Measurements from ENCODE around the gene GNMT.
A peak's percentile ranks its signal among the peaks of the same experiment; 100 is the strongest.
"Not testable (repeated sequence)": the region's sequence is repeated elsewhere in the genome, so short reads cannot be mapped to it uniquely, and the experiment has no call there.

Gene GNMT

DNA sequence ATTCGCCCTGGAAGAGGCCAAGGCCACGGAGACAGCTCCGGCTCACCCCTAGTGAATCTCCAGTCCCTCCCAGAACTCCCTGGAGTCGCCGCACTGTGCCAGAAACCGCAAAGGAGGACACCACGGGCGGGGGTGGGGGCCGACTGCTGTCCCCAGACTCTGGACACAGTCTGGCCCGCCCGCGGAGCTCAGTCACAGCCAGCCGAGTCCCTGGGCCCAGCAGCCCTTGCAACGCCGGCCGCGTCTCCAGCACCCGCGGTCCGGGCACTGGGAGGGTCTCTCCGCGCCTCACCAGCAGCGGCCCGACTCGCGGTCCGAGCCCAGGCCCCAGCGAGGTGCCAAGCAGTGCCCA, 17.9 kb downstream of the GNMT start:
- no peak for DNase-seq (ENCODE audit: low read depth)

DNA sequence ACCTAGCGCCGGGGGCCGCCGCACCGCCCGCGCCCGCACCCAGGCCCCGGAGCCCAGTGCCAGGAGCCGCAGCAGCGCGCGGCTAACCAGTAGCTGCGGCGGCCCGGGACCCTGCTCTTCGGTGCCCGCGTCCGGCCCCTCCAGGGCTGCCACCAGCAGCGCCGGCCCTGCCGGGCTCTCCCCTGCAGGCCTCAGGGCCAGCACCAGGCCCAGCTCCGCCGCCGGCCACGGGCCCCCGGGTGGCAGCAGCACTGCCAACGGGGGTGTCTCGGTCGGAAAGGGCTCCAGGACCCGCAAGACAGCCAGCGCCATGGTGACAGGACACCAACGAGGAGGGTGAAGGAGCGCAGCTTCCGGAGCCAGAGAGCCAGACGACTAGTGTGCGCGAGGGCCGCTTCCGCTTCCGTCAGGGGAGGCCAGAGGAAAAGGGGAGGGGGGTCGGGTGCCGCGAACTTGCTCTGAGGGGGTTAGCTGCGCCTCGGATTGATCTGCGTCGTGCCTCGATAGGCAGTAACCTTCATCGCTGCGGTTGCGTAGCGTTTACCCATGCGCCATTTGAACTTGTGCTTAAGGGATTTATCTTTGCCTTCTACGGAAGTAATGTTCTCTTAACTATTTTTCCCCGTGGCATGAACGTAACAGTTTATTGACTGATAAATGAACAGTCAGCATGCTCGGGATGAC, 18.4 kb downstream of the GNMT start, which contains the start of gene PEX6:
PEX6 (minus strand) TSS at position 343 of the 684 bp plus-strand sequence; CDS start at position 312, 31 bp downstream.
- no peak for DNase-seq (ENCODE audit: low read depth)

DNA sequence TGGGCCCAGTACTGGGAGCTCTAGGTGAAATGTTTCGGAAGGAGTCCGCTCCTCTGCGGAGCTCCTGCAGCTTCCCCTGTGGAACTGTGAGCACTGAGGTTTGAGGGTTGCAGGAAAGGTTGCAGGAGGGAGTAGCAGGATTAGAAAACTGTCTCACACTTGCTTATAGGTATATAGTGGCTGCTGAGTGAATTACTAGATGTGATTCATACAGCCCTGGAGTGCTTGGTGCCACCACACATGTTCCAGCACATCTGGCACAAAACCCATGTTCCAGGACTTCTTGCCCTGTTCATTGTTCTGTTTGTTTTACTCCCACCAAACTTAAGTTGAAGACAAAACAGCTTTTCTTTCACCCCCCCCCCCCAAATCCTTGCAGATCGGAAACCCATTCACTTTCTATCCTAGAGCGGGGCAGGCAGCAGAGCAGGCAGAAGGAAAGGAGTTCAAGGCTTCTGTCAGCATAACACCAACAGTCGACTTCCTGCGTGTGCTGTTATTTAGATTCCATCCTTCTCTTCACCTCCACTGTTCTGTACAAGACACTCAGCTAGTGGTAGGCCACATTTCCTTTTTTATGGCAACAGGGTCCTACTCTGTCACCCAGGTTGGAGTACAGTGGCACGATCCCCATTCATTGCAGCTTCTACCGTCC, 19.1 kb downstream of the GNMT start:
- DNase-seq (ENCODE audit: low read depth) = no peak

DNA sequence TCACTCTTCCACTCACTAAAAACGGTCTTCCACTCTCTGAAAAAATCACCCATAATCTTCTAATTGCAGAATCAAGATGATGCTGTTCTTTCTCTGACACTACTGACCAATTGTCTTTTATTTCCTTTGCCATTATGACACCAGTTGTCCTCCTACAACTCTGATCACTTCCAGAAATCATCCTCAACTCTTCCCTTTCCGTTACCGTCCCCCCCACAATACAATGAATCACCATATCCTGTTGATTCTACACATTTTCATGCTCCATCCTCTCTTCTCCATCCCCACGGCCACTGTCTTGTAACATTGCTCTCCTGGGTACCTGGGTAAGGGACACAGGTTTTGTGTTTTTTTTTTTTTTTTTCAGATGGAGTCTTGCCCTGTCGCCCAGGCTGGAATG, 21.3 kb downstream of the GNMT start:
- DNase-seq (ENCODE audit: low read depth) = no peak

DNA sequence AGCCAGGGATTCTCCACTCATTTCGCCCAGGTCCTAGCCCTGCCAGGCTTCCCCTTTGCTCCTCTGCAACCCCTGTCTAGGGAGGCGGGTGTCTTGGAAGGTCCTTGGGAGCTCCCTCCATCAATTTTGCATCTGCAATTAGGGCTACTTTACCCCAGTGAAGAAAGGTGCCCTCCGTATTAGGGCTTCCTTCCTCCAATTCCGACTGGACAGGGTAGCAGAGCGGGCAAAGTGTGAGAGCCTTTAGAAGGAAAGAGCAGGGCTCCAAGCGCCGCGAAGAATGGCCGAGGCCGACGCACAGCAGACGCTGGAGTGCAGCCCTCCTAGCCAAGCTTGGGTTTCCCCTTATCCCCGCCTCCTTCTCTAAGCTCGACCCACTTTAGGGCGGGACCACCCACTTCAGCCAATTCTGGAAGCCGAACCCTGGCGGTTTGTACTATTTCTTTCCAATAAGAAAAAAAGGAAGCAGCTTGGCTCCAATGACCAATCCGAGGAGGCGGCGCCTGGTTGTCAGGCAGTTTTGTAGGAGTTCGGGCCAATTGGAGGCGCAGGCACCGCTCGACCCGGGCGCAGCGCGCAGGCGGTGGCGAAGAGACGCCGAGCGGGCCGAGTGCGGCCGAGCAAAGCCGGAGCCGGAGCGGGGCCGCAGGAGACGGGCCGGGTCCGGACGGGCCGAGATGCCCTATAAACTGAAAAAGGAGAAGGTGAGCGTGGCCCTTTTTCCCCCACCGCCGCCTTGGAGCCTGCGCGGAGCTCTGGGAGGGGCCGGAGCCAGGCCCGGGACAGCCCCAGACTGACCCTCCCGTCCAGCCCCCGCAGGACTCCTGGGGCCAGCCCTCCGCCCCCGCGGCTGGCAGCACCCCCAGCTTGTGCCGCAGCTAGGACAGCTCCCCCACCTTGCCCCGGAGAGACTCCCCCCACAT, 23.7 kb downstream of the GNMT start, which contains the start of gene PPP2R5D:
PPP2R5D (plus strand) TSS at position 570 of the 923 bp plus-strand sequence; CDS start at position 678, 108 bp downstream.
- DNase-seq (ENCODE audit: low read depth) = peak; percentile 96

DNA sequence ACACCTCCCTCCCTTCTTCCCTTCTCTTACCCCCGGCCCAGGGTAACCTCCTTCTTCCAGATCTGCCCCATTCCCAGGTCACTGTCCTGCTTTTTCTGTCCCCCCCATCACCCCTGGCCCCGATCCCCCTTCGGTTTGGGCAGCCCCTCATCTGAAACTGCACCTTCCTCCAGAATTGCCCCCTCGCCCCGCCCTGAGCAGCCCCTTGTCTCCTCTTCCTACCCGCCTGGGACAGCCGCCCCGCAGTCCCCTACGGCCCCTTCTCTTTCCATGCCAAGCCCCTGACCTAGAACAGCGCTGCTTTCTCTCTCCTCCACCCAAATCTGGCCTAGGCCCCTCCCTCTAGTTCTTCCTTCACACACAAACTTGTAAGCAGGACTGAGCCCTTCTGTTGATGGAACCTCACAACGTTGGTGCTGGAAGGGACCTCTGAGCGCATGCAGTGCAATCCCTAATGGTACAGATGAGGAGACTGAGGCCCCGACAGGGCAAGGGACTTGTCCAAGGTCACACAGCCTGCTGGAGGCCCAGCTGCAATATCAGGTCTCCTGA, 24.4 kb downstream of the GNMT start:
- DNase-seq (ENCODE audit: low read depth) = no peak

DNA sequence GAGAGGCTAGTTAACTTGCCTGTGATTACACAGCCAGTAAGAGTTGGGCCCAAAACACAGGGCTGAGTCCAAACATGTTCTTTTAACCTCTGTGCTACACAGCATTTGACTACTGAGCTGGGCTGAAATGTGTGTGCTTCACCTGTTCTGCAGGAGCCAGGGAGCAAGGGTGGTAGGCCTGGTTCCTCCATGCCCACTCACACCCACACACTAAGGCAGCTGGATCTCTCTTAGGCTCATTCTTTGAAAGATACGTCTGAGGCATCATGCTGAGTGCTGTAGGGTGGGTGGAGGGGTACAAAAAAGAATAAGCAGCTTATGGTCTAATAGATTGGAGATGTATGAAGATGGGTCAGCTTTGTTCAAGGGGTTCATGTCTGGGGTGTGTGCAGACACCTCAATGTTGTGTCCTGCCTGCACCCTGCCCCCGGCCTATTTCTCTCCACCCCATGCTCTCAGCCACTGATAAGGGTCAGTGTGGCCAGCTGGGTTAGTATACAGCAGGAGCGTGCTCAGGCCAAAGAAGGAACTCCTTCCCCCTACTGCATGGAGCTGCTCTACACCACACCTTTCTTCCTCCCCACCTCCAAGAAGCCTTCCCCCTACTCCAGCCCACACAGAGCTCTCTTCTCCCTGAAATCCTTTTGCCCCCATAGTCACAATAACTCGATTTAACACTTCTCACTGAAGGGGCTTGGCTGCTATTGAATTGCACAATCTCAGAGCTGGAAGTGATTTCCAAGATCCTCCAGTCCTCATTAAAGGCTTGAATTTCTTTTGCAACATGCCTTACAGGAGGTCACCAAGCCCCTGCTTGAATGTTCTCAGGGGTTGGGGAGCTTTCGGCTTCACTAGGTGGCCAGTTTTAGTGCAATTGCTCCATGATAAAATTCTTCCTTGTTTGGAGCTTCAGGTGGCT, 27.2 kb downstream of the GNMT start:
- no peak for DNase-seq (ENCODE audit: low read depth)

DNA sequence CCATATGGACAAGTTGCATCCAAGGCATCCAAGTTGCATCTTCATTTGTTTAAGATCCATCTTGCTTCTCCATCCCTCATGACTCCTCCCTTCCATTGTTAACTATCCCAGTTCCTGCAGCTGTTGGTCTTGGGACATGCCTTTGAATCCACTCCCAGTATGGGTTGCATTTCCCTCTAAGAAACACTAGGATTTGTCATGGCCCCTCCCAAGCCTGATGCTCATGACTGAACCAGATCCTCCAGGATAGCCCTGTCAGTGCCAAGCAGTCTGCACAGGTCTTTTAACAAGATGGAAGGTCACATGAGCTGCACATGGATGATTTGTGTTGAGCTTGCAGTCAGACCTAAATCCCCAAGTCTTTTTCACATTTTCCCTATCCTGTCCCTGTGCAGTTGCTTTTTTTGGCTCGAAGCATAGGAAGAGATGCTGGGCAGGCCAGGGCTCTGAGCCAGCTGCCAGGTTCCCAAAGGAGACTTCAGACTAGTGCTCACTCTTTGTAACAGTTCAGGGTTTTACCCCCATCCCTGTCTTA, 28.0 kb downstream of the GNMT start:
- DNase-seq (ENCODE audit: low read depth) = no peak

DNA sequence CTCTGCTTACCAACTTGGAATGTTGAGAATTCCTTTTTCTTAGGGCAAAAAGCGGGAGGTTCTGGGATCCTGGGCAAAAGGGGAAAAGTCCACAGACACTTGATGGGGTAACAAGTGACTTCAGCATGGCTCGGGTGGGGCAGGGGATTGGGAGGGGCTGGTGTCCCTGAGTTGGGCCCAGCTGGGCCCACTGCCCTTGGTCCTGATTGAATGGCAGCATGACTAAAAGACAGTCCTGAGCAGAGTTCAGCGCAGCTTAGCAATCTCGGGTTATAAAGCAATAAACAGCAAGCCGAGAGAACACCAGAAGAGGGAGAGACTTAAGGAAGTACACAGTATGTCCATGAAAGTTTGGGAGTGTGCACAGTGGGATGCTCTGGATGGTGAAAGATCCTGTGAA, 29.4 kb downstream of the GNMT start:
- no peak for DNase-seq (ENCODE audit: low read depth)

DNA sequence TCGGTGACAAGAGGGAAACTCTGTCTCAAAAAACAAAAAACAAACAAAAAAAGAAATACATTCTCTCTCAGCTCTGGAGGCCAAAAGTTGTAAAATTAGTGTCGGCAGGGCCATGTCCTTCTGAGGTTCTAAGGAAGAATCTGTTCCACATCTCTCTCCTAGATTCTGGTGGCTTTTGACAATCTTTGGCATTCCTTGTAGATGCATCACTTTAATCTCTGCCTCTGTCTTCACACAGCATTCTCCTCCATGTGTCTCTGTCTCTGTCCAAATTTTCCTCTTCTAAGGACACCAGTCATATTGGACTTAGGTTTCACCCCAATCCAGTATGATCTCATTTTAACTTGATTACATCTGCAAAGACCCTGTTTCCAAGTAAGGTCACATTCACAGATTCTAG, 32.9 kb downstream of the GNMT start:
- no peak for DNase-seq (ENCODE audit: low read depth)

DNA sequence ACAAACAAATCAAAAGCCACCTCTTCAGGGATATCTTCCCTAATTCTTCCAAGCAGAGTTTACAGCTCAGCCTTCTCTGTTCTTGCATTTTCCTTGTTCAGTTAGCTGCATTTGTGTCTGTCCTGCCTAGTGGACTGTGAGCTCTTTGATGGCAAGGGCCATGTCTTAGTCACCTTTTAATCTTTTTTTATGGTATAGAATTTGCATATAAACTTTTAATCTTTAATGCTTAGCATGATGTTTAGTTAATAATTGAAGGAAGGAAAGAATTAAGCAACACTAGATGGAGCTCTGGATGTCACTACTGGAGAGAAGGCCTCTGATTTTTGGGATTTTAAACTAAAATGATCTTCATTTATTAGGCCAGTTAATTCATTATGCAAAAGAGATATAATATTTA, 36.0 kb downstream of the GNMT start:
- no peak for DNase-seq (ENCODE audit: low read depth)

DNA sequence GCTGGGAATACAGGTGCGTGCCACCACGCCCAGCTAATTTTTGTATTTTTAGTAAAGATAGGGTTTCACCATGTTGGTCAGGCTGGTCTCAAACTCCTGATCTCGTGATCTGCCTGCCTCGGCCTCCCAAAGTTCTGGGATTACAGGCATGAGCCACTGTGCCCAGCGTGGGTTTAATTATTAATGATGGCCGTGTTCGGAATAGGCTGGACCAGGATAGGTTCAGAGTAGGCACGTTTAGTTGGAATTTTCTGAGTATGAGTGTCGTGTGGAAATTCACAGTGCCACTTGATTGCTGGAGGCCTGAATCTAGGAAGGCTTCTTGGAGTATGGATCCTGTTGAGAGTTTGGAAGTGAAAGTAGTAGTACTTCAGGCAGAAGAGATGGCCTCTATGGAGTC, 37.7 kb downstream of the GNMT start:
- not testable (repeated sequence) for DNase-seq (ENCODE audit: low read depth)

DNA sequence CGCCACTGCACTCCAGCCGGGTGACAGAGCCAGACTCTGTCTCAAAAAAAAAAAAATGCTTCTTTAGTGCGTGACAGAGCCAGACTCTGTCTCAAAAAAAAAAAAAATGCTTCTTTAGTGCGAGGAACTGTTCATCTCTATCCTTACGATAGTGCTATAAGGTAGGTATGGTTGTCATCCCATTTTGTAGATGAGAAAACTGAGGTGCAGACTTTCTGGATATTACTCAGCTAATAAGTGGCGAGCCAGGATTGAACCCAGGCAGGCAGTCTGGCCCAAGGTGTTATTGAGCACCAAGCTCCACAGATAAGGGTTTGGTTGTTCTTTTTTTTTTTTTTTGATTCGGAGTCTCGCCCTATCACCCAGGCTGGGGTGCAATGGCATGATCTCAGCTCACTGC, 41.3 kb downstream of the GNMT start:
- no peak for DNase-seq (ENCODE audit: low read depth)

DNA sequence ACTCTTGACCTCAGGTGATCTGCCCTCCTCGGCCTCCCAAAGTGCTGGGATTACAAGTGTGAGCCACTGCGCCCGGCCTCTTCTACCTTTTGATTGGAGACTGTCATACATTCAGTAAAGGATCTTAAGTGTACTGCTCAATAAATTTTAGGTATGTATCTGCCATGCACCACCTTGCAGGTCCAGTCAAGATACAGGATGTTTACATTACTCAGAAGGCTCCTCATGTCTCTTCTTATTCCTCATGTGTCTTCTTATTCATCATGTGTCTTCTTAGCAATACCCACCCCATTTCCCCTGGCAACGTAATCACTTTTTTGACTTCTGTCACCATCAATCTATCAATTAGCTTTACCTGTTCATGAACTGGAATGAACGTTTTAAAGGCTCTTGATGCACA, 45.3 kb downstream of the GNMT start:
- DNase-seq (ENCODE audit: low read depth) = no peak

DNA sequence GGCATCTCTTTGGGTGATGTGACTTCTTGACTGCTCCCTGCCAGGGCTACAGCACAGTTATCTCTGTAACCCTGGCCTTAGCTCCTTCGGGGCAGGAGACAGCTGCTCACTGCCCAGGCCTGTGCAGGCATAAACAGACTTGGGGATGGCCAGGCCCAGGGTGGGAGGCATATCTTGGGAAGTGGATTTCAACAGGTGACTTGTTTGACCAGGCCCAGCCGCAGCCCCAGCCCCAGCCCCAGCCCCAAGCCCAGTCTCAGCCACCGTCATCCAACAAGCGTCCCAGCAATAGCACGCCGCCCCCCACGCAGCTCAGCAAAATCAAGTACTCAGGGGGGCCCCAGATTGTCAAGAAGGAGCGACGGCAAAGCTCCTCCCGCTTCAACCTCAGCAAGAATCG, 45.7 kb downstream of the GNMT start:
- no peak for DNase-seq (ENCODE audit: low read depth)

DNA sequence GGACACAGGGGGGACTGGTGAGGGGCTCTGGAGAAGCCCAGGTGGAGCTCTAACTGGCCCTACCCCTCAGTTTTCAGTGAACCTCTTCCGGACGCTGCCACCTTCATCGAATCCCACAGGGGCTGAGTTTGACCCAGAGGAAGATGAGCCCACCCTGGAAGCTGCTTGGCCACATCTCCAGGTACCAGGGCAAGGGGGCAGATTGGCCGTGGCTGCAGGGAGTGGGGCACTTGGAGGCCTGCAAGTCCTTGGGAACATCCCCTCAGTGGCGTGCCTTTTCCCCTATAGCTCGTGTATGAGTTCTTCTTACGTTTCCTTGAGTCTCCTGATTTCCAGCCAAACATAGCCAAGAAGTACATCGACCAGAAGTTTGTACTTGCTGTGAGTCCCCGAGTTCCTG, 46.6 kb downstream of the GNMT start:
- DNase-seq (ENCODE audit: low read depth) = no peak

DNA sequence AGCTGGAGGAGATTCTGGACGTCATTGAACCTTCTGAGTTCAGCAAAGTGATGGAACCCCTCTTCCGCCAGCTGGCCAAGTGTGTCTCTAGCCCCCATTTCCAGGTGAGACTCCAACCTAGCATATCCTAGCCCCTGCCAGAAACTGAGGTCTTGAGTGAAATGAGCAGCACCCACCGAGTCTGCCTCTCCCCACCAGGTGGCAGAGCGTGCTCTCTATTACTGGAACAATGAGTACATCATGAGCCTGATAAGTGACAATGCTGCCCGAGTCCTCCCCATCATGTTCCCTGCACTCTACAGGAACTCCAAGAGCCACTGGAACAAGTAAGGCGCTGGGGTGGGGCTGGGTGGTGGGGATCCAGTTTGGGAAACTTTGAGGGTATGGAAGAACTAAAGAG, 48.6 kb downstream of the GNMT start:
- no peak for DNase-seq (ENCODE audit: low read depth)

DNA sequence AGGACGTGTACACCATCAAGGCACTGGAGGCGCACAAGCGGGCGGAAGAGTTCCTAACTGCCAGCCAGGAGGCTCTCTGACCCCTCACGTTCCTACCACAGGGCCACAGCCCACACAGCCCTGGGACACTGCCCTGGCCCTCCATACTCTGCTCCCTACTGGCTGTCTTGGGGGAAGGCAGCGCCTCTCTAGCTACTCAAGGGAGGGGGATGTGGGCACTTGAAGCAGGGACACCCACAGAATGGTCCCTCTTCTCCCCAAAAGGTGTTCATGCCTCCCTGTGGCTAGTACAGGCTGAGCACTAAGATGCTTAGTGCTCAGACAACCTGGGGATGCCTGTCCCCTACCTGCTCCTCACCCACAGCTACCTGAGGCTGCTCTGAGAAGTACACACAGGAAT, 50.7 kb downstream of the GNMT start:
- DNase-seq (ENCODE audit: low read depth) = no peak

DNA sequence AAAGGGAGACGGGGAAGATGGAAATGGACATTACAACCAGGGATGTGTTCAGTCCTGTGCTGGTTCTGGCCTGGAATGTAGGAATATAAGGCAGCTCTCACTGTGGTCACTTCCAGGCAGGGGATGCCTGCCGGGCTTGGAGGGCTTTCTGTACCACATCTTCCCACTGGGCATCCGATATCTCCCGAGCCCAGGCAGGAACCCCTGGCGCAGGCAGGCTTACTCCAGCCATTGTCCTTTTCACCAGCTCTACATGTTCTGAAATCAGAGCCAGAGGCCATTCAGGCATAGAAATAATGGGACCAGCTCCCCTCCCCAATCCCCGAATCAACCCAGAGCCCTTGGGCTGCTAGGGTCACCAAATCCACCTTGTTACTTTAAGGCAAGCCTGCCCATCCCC, 51.8 kb downstream of the GNMT start:
- DNase-seq (ENCODE audit: low read depth) = no peak

DNA sequence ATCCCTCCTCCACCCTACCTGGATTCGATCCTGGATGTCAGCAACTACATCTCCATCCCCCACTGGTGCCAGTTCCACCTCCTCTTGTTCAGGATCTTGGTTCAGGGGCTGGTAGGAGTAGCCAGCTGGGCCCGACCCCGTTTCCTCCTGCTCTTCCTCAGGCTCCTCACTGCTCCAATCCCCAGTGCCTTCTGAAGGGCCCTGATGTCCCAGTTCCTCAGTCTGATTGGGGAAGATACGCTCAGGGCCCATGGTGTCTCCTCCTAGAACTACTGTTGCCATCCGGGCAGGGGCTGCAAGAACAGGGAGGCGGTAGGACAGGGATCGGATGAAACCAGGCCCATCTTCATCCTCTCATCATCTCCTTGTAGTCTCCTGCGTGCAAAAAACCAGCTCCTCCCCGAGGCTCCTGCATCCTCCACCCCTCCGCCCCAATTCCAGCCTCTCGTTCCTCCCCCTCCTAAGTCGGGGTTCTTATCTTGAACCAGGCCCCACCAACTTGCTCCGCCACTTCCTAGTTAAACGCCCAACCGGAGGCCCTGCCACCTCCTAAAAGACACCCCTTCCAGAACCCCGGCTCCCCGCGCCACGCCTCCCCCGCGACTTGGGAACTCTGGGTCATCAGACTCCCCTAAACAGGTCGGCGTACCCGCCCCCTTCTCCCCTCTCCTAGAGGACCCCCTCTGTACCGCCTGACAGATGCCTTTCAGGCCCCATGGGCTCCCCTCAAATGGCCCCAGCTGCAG, 52.7 kb downstream of the GNMT start:
- DNase-seq (ENCODE audit: low read depth) = no peak

All from non-pigmented ciliary epithelial cell (primary cell).